HPDE6-E6E7 (cell line): ENCODE measurements around the gene C16orf87.

Experiments
- DNase-seq: peaks from one replicate; pipeline ENCODE4 v3.0.0; 2011; ENCODE audit warnings: missing footprints; ENCODE audit errors: extremely low spot score

C16orf87 gene

DNA sequence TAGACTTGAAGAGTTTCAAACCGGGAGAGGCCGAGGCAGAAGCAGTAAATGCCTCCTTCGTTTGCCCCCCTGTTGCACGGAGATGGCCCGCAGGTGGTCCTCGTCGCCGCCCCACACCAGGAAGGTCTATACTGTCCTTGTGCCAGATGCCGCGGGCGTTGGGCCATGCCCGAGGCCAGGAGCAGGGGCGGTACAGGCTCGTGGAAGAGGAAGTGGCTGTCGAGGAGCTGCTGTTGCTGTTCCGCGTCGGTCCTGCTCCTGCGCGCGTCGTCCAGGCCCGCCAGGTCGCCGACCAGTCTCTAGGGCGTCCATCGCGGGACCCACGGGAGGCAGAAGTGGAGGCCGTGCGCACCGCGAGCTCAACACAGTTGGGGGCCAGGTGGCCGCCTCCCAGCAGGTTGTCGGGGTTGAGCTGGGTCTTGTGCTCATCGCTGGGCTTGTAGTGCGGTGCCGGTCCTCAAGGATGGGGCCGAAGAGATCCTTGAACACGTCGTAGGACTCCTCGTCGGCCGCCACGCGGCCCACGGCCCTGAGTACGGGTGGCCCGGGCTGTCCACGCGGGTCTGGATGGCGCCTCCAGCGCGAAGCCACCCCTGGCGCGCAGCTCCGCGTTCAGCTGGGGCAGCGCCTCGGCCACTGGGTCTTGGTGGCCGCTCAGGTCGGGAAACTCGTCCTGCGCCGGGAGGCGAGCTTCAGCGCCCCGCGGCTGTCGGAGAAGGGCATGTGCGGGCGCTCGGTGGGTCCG, 13.1 kb upstream of the C16orf87 start:
- no peak for DNase-seq

DNA sequence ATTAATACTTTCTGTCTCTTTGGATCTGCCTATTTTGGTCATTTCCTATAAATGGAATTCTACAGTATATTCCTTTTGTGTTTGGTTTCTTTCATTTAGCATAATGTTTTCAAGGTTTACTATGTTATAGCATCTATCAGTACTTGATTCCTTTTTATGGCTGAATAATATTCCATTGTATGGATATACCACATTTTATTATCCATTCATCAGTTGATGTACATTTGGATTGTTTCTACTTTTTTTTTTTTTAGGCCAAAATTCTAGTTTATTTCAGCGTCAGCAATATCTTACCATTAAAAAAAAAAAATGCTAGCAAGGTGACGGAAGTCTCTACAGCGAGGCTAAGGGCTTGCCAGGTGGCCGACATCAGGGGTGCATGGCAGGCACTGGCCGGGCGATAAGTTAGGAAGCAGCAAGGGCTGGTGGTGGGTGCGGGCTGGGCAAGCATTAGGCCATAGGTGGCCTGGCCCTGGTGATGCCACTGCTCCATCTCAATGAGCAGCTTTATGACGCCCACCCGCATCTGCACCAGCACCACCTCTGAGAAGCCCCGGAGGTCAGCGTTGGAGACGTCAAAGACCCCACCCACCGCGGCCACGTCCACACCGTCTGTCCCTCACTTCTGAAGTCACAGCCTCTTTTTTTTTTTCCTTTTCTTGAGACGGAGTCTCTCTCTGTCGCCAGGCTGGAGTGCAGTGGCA, 11.4 kb upstream of the C16orf87 start:
- no peak for DNase-seq

DNA sequence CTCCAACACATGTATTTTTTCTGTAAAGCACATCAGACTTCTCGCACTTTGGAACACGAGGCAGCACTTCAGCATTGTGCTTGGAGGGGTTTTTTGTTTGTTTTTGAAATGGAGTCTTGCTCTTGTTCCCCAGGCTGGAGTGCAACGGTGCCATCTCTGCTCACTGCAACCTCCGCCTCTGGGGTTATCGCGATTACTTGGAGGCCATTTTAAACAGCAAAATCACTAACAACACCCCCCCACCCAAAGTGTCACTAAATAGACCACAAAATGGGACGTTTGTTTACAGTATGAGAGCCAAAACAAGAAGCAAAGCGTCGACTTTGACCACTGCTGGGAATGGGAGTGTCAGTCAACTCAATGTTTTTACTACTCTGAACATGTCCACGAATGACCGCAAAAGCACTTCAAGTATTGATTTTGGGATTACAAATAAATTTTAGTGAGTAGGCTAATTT, 9.0 kb upstream of the C16orf87 start:
- no peak for DNase-seq

GRCh38 chr16:46836534-46837530, 5.9 kb upstream of the C16orf87 start:
- DNase-seq, result no peak

GRCh38 chr16:46833460-46833800, 2.5 kb upstream of the C16orf87 start:
- no peak for DNase-seq

GRCh38 chr16:46832757-46833459, 1.9 kb upstream of the C16orf87 start:
- DNase-seq, result no peak

- no peak for DNase-seq
Observed at GRCh38 chr16:46830417-46830901, 521 bp downstream of the C16orf87 start.

DNA sequence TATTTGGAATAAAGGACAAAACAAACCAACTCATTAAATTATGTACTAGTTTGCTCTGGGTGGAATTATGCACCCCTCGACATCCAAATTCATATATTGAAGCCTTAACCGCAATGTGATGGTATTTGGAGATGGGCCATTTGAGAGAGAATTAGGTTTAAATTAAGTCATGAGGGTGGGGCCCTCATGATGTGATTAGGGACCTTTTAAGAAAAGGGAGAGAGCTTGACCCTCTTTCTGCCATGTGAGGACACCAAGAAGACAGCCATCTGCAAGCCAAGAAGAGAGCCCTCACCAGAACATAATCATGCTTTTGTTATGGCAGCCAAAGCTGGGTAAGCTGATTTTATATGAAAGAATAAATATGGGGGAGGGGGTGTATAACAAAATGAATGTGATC, 2.0 kb downstream of the C16orf87 start:
- DNase-seq, result no peak

DNA sequence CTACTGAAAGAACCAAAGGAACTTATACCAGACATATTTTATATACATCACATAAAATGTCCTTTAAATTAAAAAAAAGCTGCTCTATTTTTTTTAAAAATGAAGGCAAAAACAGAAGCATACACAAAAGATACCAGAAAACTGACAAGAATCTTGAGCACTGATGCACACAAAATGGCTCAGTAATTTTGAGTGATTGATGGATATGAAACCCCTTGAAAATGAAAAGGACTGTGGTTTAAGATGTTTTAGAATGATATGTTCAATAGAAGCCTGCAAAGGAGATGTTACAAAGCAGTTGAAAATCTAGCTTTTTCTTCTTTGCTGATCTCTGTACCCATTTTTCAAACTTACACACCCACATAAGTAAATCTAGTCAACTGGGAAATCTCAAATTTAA, 2.7 kb downstream of the C16orf87 start:
- no peak for DNase-seq

- DNase-seq, result no peak
Observed at GRCh38 chr16:46826631-46827030, 4.3 kb downstream of the C16orf87 start.

GRCh38 chr16:46822270-46822669, 8.7 kb downstream of the C16orf87 start:
- no peak for DNase-seq

GRCh38 chr16:46817961-46818360, 13.0 kb downstream of the C16orf87 start:
- no peak for DNase-seq

GRCh38 chr16:46814790-46815189, 16.2 kb downstream of the C16orf87 start:
- DNase-seq, result no peak

- DNase-seq, result no peak
Observed at GRCh38 chr16:46813611-46814010, 17.4 kb downstream of the C16orf87 start.

DNA sequence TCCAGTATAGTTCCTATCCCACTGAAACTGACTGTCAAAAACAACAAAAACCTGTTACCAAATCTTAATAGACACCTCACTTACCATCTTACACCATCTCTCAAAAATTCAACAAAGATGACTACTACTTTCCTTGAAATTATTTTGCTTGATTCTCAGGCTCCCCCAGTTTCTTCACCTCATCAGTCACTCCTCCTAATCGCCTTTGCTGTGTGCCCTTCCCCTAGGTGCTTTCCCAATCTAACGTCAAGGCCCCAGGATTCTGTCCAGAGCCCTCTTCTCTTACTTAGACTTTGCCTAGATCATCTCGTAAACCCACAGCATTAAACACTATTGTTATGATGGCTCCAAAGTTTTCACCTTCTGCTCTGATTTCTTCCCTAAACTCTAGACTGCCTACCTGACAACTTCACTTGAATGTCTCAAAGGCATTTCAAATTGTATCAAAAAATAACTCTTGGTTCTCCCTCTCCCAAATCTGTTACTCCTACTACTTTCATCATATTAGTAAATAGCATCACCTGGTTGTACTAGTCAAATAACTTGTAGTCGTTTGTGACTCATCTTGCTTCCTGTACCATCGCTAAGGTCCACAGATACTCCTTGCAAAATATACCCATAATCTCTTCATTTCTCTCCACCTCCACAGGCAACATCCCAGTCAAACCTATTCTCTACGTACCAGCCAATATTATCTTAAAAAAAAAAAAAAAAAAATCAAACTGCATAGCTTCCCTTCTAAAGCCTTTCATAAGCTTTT, 18.0 kb downstream of the C16orf87 start:
- no peak for DNase-seq

GRCh38 chr16:46811682-46812081, 19.3 kb downstream of the C16orf87 start:
- DNase-seq, result no peak

DNA sequence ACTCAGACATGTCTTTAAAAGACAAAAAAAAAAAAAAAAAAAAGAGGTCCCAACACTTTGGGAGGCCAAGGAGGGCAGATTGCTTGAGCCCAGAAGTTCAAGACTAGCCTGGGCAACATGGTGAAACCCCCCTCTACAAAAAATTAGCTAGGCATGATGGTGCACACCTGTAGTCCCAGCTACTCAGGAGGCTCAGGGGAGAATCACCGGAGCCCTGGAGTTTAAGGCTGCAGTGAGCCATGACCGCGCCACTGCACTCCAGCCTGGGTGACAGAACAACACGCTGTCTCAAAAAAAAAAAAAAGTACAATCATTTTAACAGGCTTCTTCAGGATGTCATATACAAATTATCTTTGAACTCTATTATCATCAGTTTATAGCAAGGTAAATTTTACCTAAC, 22.0 kb downstream of the C16orf87 start:
- no peak for DNase-seq

- DNase-seq, result no peak
Observed at GRCh38 chr16:46807336-46807735, 23.6 kb downstream of the C16orf87 start.

DNA sequence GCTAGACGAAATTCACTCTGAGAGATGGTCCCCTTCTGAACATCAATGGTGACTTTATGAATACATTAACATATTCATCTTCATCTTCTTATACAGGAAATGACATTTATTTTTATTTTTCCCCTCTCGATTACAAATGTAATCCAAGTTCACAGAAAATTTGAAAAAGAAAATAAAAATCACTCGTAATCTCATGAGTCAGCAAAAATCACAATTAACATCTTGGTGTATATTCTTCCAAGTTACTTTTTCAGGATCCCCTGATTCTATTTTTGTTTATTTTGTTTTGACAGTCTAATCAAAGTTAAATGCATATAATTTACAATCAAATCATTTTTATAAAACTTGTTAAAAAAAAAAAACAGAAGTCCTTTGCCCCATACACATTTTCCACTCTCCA, 27.6 kb downstream of the C16orf87 start:
- DNase-seq, result no peak

DNA sequence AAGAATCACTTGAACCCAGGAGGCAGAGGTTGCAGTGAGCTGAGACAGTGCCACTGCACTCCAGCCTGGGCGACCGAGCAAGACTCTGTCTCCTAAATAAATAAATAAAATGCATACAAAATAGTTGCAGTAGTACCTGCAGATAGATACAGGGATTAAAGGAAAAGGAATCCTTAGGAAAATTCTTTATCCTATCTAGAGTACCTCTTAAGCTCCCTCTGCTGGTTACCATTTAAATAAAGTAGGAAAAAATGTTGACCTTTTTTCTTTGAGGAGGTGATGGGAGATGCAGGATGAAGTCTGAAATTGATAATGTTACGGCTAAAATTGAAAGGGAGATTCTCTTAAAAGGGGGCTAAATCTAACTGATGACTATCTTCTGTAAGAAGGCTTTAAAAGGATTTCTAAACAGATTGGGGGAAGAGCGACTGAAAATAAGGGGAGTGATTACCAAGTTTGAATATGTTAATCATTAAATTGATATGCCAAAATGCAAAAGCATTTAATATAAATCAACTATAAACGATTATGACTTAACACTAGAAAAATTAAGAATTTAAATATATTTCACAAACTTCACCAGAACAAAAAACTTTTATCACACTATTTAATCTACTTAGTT, 29.4 kb downstream of the C16orf87 start:
- no peak for DNase-seq
